ENCODE data around the gene ADGRG3. TPM values are rescaled to one million over a fixed set of nuclear protein-coding genes. Genes with fewer than 3 reads are reported as not detected.

The ADGRG3 gene
- total and polyA plus RNA-seq, 2 of the 8 experiments (the other 6 are each of a cell fraction or from before 2014, with no cell fraction given) = 0.28 to 0.98 TPM

- ChIA-PET CTCF (ENCODE audit: partially characterized antibody) (interaction anchor here (0.8 to 6.6 kb wide), 11 partner anchors 9 to 150 kb away, joined by 3 to 48 read pairs (median 4); partner anchors contain the start of gene KATNB1), POLR2A (ENCODE audit: partially characterized antibody) (interaction anchor here (3.2 kb wide), 1 partner anchor 9 kb away, joined by 22 read pairs; the partner anchor contains the start of gene KATNB1)
- Histone ChIP-seq H3K23me2 (ENCODE audit: low read depth, low read length) (peaks cover 17% of the 10 kb centered on the region; the same call in 1 of the 2 replicates), H3K4me2 (ENCODE audit: insufficient read depth in 1 of 2, low read depth in 2 of 2, low read length in 2 of 2) (no peak overlapping the region), H3K14ac (ENCODE audit: insufficient read length) (no peak overlapping the region), H3K9me3 (ENCODE audit: insufficient read depth in 2 of 2, low read depth in 1 of 2, low read length in 1 of 2) (no peaks in the 10 kb centered on the region), H3K18ac (ENCODE audit: extremely low read depth, low read length) (no peak overlapping the region), H3K79me2 (ENCODE audit: control insufficient read depth in 1 of 2, insufficient read depth in 2 of 2, low read length in 2 of 2) (no peaks in the 10 kb centered on the region), H3K27ac (ENCODE audit: low read depth, low read length) (no peak overlapping the region), H3K9ac (replicated peaks in 1 of 4; ENCODE audit: extremely low read depth in 1 of 4, low read depth in 3 of 4, low read length in 3 of 4) (no peak overlapping the region; a peak in 1 of 7 replicates), H3K36me3 (ENCODE audit: control insufficient read depth in 2 of 4, insufficient read depth in 4 of 4, low read length in 3 of 4) (no peaks in the 10 kb centered on the region), H2AFZ (ENCODE audit: low read length) (peak overlapping the region; percentile 47; the same call in 1 of the 2 replicates), H3K4ac (replicated peaks; ENCODE audit: insufficient read length, low read depth, low read length) (no peak overlapping the region), H3K79me1 (ENCODE audit: low read depth, low read length) (no peaks in the 10 kb centered on the region), H2BK15ac (ENCODE audit: low read length) (no peak overlapping the region), H4K8ac (ENCODE audit: extremely low read depth, insufficient read depth, low read length) (no peak overlapping the region), H4K5ac (ENCODE audit: insufficient read length, low read depth, low read length) (no peak overlapping the region), H2BK5ac (ENCODE audit: low read depth, low read length) (no peak overlapping the region), H3K56ac (replicated peaks; ENCODE audit: insufficient read length, low read depth, low read length) (no peak overlapping the region), H4K20me1 (replicated peaks in 1 of 2; ENCODE audit: control insufficient read depth in 1 of 2, insufficient read depth in 2 of 2, low read length in 2 of 2) (peaks cover 0 to 3% of the 10 kb centered on the region in 2 experiments), H2BK12ac (ENCODE audit: low read depth, low read length) (no peak overlapping the region), H2BK120ac (replicated peaks; ENCODE audit: low read depth, low read length) (no peak overlapping the region), H2AK5ac (ENCODE audit: low read depth, low read length) (no peak overlapping the region), H3K4me1 (replicated peaks in 1 of 4; ENCODE audit: control insufficient read depth in 3 of 4, insufficient read depth in 4 of 4, low read length in 3 of 4) (no peaks in the 10 kb centered on the region; a peak in 1 of 7 replicates), H2BK20ac (ENCODE audit: low read length) (no peak overlapping the region), H3K23ac (ENCODE audit: insufficient read length) (no peak overlapping the region), H3K4me3 (ENCODE audit: extremely low read depth in 1 of 4, insufficient read depth in 2 of 4, low read depth in 3 of 4, low read length in 4 of 4) (no peak overlapping the region), H3K27me3 (replicated peaks in 1 of 4; ENCODE audit: control insufficient read depth in 3 of 4, extremely low read depth in 1 of 4, insufficient read depth in 3 of 4, low read length in 3 of 4) (no peaks in the 10 kb centered on the region; a peak in 2 of 7 replicates), H4K91ac (replicated peaks; ENCODE audit: insufficient read length, low read length) (no peak overlapping the region)
- WGBS, 2 experiments (ENCODE audit: extremely low coverage in 1 of 2, insufficient coverage in 1 of 2, insufficient read length in 1 of 2, insufficient replicate concordance in 2 of 2, low coverage in 1 of 2, low lambda C conversion rate in 2 of 2, missing lambda C conversion rate in 1 of 2) = 93% methylated on average over 19 of the region's 30 CpGs; no CpG with 5 or more reads in 1 of the 2 experiments
- DNase-seq (ENCODE audit: low read depth in 1 of 2, low spot score in 2 of 2) = no peak
- no peak for FAIRE-seq
- no peak for TF ChIP-seq SRF (IDR thresholded peaks at IDR 0.05; ENCODE audit: low read depth, low read length)
- no peak for TF ChIP-seq EGR1 (IDR thresholded peaks at IDR 0.05; ENCODE audit: borderline replicate concordance, low read depth, low read length)
- TF ChIP-seq RAD21 (IDR thresholded peaks at IDR 0.05 in 1 of 2, conservative IDR thresholded peaks at IDR 0.05 in 1 of 2; ENCODE audit: low read depth in 2 of 2, low read length in 2 of 2) = no peak
- no peak for TF ChIP-seq SP1 (IDR thresholded peaks at IDR 0.05; ENCODE audit: low read depth, low read length)
- no peak for TF ChIP-seq GTF2F1 (IDR thresholded peaks at IDR 0.05; ENCODE audit: borderline replicate concordance, low read depth, low read length)
- no peak for TF ChIP-seq ATF3 (IDR thresholded peaks at IDR 0.05; ENCODE audit: insufficient read depth, low read depth, low read length)
- no peak for TF ChIP-seq EP300 (IDR thresholded peaks at IDR 0.05; ENCODE audit: borderline replicate concordance in 1 of 2, low read depth in 2 of 2, low read length in 2 of 2)
- no peak for TF ChIP-seq CEBPB (IDR thresholded peaks at IDR 0.05; ENCODE audit: low read depth, low read length)
- TF ChIP-seq TAF1 (IDR thresholded peaks at IDR 0.05; ENCODE audit: low read depth, low read length) = no peak
- no peak for TF ChIP-seq MAX (IDR thresholded peaks at IDR 0.05)
- no peak for TF ChIP-seq TBP (IDR thresholded peaks at IDR 0.05; ENCODE audit: low read depth, low read length)
Measured at GRCh38 chr16:57725976-57726375, 57.9 kb downstream of the ADGRG3 start.
